ENCODE measurements around the gene ELP2.
"Not testable (repeated sequence)": the region's sequence is repeated elsewhere in the genome, so short reads cannot be mapped to it uniquely, and the experiment has no call there.

Gene ELP2

DNA sequence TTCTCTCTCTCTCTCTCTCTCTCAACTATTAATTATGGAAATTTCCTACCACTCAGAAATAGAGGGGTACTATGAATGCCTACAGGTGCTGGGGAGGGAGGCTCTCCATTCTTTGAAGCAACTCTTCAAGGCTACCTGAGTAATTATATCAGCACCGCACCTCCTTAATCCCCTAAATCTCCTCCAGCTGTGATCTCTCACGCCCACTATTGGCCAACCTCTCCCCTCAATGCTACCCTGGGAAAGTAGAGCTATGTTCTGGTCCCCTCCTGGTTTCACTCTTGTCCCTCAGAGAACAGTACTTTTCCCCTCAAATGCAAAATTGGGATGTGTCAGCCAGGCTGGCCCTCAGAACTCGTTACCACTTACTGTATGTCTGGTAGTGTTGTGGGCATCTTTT is 59.2 kb downstream of the ELP2 start:
- no peak for DNase-seq (ENCODE audit: low read depth in 2 of 2)

DNA sequence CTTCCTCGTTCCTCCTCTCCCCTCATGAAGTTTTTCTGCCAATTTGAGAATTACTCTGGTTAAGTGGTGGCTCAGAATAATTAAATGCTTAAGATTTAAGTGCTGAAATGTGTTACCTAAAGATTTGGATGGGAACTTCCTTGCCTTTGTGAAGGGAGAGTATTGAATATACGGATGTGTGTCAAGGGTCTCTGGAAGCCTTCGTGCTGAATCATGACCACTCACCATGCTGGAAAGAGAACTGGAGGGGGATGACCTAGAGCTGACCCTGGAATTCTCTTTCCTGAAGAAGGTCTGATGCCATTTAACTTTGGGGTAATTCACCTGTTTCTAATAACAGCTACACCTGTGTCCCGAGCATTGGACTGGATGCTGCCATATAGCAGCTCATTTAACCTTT is 59.8 kb downstream of the ELP2 start:
- no peak for DNase-seq (ENCODE audit: low read depth in 2 of 2)

DNA sequence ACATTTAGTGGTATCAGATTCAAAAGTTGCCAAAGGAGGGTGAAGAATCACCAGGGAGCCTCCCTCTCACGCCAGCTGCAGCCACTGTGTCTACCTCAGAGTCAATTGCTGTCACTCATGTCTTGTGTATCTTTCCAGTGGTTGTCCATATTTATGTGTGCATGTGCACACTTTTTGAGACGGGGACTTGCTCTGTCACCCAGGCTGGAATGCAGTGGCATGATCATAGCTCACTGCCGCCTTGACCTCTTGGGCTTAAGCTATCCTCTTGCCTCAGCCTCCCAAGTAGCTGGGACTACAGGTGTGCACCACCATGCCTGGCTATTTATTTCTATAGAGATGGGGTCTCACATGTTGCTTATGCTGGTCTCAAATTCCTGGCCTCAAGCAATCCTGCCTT is 61.6 kb downstream of the ELP2 start:
- DNase-seq (ENCODE audit: low read depth in 2 of 2): no peak

DNA sequence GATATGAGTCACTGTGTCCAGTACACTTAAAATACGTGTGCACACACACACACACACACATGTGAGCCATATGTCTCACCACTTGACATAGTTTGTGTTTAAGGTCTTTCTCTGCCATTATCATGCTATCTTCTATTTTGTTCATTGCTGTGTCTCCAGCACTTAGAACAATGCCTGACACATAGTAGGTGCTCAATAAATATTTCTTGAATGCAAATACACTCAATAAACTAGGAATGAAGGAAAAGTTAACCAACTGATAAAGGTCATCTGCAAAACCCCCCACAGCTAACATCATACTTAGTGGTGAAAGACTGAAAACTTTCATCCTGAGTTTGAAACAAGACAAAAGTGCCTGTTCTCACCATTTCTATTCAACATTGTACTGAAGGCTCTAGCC is 62.0 kb downstream of the ELP2 start:
- DNase-seq (ENCODE audit: low read depth in 2 of 2): no peak

DNA sequence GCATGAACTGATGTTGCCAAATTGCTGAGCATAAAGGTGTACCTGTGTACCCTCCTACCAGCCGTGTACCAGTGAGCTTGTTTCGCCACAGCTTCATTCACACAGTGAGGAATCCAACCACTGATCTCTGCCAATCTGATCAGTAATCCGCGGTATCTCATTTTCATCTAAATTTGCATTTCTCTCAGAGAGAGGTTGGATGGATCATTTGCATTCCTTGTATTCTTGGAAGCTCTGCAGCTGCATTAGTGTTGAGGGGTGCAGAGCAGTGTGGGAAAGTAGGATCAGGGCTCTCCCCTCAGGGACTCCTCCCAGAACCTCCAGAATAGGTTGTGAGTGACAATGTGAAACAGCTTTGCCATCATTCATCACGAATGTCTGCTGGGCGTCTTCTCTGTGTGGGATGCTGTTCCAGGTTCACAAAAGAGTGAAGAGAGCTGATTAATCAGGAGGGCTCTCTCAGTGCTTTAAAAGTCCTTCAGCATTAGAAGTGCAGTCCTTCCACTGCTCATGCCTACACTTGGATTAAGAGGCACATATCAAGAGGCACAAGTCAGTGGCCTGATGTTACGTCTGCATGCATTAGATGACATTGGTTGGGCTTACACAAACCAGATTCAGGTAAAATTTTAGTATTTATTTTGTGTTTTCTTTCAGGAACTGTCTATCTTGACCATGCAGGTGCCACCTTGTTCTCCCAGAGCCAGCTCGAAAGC is 65.1 kb downstream of the ELP2 start:
- no peak for DNase-seq (ENCODE audit: low read depth in 2 of 2)

GRCh38 chr18:36195427-36196122 is 65.9 kb downstream of the ELP2 start:
- no peak for DNase-seq (ENCODE audit: low read depth in 2 of 2)

GRCh38 chr18:36196238-36196995 is 66.7 kb downstream of the ELP2 start:
- no peak for DNase-seq (ENCODE audit: low read depth in 2 of 2)

DNA sequence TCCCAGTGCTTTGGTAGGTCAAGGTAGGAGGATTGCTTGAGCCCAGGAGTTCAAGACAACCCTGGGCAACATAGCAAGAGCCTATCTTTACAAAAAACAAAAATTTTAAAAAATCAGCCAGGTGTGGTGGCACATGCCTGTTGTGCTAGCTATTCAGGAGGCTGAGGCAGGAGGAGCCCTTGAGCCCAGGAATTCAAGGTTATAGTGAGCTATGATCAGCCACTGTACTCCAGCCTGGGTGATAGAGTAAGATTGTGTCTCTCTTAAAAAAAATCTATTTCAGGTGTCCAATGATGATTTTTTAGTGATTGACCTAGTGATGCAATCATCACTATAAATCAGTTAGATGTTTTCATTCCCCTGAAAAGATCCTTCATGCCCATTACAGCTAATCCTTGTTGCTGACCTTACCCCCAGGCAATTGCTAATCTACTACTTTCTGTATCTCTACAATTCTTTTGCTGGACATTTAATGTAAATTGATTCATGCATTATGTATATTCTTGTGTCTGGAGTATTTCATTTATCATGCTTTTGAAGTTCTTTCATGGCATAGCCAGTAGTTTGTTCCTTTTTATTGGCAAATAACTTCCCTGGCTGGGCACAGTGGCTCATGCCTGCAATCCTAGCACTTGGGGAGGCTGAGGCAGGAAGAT is 67.9 kb downstream of the ELP2 start:
- no peak for DNase-seq (ENCODE audit: low read depth in 2 of 2)

DNA sequence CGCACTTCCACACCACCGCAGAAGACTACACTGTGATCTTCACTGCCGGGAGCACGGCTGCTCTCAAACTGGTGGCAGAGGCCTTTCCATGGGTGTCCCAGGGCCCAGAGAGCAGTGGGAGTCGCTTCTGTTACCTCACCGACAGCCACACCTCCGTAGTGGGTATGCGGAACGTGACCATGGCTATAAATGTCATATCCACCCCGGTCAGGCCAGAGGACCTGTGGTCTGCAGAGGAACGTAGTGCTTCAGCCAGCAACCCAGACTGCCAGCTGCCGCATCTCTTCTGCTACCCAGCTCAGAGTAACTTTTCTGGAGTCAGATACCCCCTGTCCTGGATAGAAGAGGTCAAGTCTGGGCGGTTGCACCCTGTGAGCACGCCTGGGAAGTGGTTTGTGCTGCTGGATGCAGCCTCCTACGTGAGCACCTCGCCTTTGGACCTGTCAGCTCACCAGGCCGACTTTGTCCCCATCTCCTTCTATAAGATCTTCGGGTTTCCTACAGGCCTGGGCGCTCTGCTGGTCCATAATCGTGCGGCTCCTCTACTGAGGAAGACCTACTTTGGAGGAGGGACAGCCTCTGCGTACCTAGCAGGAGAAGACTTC is 70.1 kb downstream of the ELP2 start:
- no peak for DNase-seq (ENCODE audit: low read depth in 2 of 2)

- DNase-seq (ENCODE audit: low read depth in 2 of 2): no peak
Observed at GRCh38 chr18:36200354-36200771, 70.7 kb downstream of the ELP2 start.

DNA sequence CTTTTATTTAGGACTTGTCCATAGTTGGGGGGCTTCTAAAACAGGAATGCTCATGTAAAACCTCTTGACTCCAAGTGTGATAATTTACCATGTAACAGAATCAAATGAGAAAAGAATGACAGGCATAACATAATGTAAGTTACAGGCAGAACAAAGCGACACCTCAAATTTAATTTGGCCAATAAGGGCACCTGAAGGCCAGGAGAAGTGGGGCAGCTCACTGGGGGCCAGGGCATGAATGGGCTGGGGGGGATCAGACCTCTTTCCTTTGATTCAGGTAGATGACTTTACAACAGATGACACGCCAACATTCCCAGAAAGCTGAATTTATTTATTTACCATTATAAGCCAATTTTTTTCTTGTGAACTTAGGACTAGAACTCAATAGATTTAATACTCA is 72.1 kb downstream of the ELP2 start:
- DNase-seq (ENCODE audit: low read depth in 2 of 2): no peak

DNA sequence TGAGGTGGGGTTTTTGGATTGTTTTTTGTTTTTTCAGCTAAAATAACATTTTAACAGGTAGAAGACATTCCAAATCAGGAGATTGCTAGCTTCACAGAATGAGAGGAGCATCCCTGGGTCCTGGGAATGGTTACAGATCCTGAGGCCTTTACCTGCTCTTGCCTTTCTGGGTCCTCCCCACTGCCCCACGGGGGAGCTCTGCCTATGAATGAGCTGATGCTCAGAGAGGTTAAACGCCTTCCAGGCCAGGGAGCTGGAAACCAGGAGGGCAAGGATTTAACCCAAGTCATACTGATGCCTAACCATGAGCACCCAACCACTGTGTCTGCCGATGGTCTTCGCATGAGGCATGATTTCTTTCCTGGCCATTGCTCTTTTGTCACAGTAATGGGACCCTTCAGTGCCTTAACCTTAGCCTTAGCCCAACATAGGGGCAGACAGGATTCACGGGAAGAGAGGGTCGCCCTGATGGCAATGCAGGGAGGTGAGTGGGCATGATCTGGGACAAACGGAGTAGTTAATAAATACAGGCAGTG is 73.7 kb downstream of the ELP2 start:
- no peak for DNase-seq (ENCODE audit: low read depth in 2 of 2)

DNA sequence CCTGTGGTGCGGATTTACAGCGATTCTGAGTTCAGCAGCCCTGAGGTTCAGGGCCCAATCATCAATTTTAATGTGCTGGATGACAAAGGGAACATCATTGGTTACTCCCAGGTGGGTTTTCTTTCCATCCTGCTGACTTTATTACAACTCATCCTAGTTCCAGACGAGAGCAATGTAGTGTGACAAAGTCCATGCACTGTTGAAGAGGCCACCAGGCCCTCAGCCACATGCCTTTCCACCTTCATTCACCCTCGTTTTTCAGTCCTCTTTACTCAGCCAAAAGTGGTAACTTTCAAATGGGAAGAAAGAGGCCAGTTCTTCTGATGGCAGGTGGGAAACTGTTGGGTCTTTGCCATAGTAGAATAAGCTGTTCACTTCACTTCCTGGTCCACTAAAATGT is 75.5 kb downstream of the ELP2 start:
- DNase-seq (ENCODE audit: low read depth in 2 of 2): no peak

GRCh38 chr18:36207303-36207702 is 77.6 kb downstream of the ELP2 start:
- DNase-seq (ENCODE audit: low read depth in 2 of 2): no peak

DNA sequence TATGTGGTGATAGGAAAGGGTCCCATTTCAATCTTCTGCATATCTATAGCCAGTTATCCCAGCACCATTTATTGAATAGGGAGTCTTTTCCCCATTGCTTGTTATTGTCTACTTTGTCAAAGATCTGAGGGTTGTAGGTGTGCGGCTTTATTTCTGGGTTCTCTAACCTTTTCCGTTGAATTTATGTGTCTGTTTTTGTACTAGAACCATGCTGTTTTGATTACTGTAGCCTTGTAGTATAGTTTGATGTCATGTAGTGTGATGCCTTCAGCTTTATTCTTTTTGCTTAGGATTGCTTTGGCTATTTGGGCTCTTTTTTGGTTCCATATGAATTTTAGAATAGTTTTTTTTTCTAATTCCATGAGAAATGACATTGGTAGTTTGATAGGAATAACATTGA is 78.3 kb downstream of the ELP2 start:
- not testable (repeated sequence) for DNase-seq (ENCODE audit: low read depth in 2 of 2)

DNA sequence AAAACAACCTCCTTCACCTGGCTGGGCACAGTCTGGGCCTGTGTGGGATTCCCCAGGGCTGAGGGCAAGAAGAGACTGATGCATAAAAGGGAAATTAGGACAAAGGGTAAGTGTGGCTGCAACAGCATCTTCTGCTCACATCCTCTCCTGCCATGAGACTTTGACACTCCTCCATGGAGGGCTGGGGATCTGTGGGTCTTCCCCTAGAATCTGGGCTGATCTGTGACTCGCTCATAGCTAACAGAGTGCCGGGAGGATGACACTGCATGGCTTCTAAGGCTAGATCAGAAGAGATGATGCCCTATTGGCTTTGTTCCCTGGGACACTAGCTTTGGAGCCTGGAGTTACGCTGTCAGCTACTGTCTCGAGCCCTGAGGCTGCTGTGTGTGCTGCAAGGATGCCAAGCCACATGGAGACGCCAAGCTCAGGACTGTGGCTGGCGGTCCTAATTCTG is 81.9 kb downstream of the ELP2 start:
- DNase-seq (ENCODE audit: low read depth in 2 of 2): no peak

DNA sequence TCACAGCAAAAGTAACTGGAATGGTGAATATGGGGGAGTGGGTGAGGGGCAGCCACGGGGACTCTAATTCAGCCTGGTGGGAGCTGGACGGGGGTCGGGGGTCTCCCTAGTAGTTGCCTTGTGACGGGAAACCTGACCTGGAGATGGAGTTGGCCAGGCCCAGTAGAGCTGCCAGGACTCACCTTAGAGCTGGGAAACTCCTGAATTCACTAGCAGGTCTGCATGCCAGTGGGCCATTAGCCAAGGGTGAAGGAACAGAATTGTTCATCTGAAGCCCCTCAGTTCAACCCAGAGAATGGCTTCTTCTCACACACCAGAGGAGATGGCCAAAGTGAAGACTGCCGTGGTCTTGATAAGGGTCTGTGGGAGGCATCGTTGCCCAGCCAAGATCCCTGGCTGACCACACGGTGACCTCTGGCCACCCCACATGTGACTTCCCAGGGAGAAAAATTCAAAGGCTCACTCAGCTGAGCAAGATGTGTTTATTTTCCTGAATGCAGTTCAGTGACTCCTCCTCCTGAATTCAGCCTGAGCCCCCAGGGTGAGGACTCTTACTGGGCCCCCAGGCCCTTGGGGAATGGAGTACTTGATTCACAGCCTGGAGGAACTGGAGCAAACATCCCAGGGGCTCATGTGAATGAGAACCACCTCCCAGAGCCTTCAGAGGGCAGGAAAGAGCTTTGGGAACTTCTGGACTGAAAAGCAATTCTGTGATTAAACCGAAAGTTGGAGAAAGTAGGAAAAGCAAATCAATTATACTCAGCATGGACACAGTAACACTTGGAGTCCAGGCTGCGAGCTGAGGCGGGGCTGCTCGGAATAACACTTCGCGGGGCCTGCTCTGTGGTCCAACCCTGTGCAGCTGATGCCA is 82.8 kb downstream of the ELP2 start:
- no peak for DNase-seq (ENCODE audit: low read depth in 2 of 2)

DNA sequence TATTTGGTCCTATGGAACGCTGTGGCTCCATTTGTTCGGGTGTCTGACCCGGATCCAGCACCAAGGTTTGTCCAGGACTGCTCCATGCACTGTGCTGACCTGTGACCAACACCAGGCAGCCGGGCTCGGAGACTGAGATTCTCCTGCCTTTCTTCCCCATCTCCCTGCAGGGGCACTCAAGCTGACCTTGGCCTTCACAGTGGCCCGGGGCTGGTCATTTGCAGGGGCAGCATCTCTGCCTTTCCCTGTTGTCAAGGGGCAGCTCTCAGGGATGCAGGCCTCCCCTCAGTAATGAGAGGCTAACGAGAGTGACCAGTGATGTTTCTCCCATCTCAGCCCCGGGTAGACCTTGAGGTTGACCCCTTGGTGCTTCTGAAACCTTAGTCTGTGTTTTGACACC is 85.1 kb downstream of the ELP2 start:
- DNase-seq (ENCODE audit: low read depth in 2 of 2): no peak

GRCh38 chr18:36215577-36215976 is 85.9 kb downstream of the ELP2 start:
- DNase-seq (ENCODE audit: low read depth in 2 of 2): no peak

DNA sequence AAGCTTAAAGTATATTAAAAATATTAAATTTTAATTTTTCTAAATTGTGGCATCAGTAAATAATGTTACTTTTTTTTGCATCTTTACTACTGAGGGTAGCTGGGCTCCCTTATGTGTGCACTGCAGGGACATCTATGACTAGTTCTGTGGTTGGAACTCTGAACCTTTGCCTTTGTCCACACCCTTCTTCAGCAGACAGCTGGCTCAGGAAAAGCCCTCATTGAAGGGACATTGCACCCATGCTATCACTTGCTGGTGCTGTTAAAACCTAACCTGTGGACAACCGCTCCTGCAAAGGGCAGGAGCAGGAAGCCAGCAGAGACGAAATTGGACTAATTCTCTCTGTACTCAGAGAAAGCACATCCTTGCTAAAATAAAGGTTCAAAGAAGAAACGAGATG is 87.6 kb downstream of the ELP2 start:
- DNase-seq (ENCODE audit: low read depth in 2 of 2): no peak

DNA sequence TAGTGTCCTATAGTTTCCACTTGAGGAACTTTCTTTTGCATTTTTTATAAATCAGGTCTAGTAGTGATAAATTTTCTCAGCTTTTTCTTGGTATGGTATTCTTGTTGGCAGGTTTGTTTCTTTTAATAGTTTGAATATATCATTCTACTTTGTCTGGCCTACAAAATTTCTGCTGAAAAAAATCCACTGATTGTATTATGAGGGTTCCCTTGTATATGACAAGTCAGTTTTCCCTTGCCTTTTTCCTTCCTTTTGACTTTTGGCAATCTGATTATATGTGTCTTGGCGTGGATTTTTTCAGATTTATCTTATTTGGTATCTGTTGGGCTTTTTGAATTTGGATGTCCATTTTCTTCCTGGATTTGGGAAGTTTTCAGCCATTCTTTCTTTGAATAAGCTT is 99.5 kb downstream of the ELP2 start:
- DNase-seq (ENCODE audit: low read depth in 2 of 2): no peak
